Panc1 (cell line): ENCODE results near the gene C1QTNF3. TPM values are rescaled to one million over a fixed set of nuclear protein-coding genes. Genes with fewer than 3 reads are reported as not detected.

Experiments used
- ATAC-seq: fragments of 200-7000 bp; cut with Tn5 transposase; 2 replicates; pipeline ENCODE4 v1.9.1; 2020; ENCODE audit warnings: mild to moderate bottlenecking, moderate library complexity
- BruUV-seq: library from RNA; stranded (reverse); fragments of 400-500 nt; replicated peaks from 2 replicates; lab custom pipeline; 2021; lab: Mats Ljungman, UMichigan
- CTCF ChIA-PET: fragments of 300-600 bp; sonication (Branson Sonifier 250); formaldehyde crosslinking; loops from one replicate; lab custom pipeline; 2022; ENCODE audit warnings: antibody characterized with exemption; lab: Charles Lee
- POLR2A ChIA-PET: fragments of 300-600 bp; sonication (Branson Sonifier 250); formaldehyde crosslinking; loops from one replicate; lab custom pipeline; 2022; ENCODE audit warnings: antibody characterized with exemption; lab: Charles Lee
- DNase-seq: peaks from one replicate; pipeline ENCODE4 v3.0.0-alpha.2; 2010; ENCODE audit warnings: low read depth, low spot score
- H3K27ac ChIP-seq: 2 replicates; pipeline ENCODE4 v1.5.1; 2011; ENCODE audit warnings: mild to moderate bottlenecking, low read length, inconsistent platforms
- H3K27me3 ChIP-seq: fragments of 200-500 bp; sonication (Bioruptor generic); 2 replicates; pipeline ENCODE4 v1.6.0; 2014; ENCODE audit warnings: low read length, inconsistent platforms; ENCODE audit not compliant: control insufficient read depth, insufficient read depth
- H3K36me3 ChIP-seq: fragments of 200-500 bp; sonication (Bioruptor generic); 2 replicates; pipeline ENCODE4 v1.5.1; 2014; ENCODE audit warnings: inconsistent platforms, mild to moderate bottlenecking, low read length, moderate library complexity; ENCODE audit not compliant: control insufficient read depth, insufficient read depth
- H3K4me1 ChIP-seq: 2 replicates; pipeline ENCODE4 v1.5.1; 2011; ENCODE audit warnings: inconsistent platforms, mild to moderate bottlenecking, low read length, moderate library complexity; ENCODE audit not compliant: control insufficient read depth, insufficient read depth
- H3K4me3 ChIP-seq, 2 experiments: 2 replicates each; pipeline ENCODE4 v1.5.1; 2011 to 2012; ENCODE audit warnings: low read depth in 2 of 2, low read length in 2 of 2, mild to moderate bottlenecking in 2 of 2, inconsistent platforms in 1 of 2, moderate library complexity in 1 of 2
- H3K9me3 ChIP-seq: fragments of 200-500 bp; sonication (Bioruptor generic); 2 replicates; pipeline ENCODE4 v1.5.1; 2014; ENCODE audit warnings: low read depth, mild to moderate bottlenecking, inconsistent platforms, low read length, moderate library complexity; ENCODE audit not compliant: control insufficient read depth, insufficient read depth
- CTCF ChIP-seq: fragments of 450-650 bp; IDR thresholded peaks from 2 replicates; pipeline ENCODE4 v1.5.1; 2017; ENCODE audit warnings: mild to moderate bottlenecking
- POLR2AphosphoS5 ChIP-seq: IDR thresholded peaks from 2 replicates; pipeline ENCODE4 v1.6.1; 2012; ENCODE audit warnings: mild to moderate bottlenecking, low read depth, low read length, moderate library complexity
- SIN3A ChIP-seq: IDR thresholded peaks from 2 replicates; pipeline ENCODE4 v1.6.1; 2012; ENCODE audit warnings: low read depth, mild to moderate bottlenecking, low read length, moderate library complexity, borderline replicate concordance; ENCODE audit not compliant: insufficient read depth
- TCF7L2 ChIP-seq: IDR thresholded peaks from 2 replicates; pipeline ENCODE4 v1.6.1; 2011; ENCODE audit warnings: mild to moderate bottlenecking, low read depth, low read length, inconsistent platforms
- in situ Hi-C: cut with HindIII; loops from 2 replicates; pipeline ENCODE4 v1.10.0; 2016; ENCODE audit warnings: low sequenced_read_pairs, low pct_unique_long_range_greater_than_20kb
- intact Hi-C: fragments of 100-400 bp; cut with micrococcal nuclease; formaldehyde crosslinking; loops from one replicate; pipeline ENCODE4 v1.10.0; 2022; ENCODE audit not compliant: unreplicated experiment
- total RNA-seq: library from RNA; stranded (reverse); gene quantifications from one replicate; pipeline ENCODE4 v1.2.1, GENCODE V29; 2021; ENCODE audit not compliant: unreplicated experiment
- TF ChIP-seq, protein P1 (sequence below), 2 experiments: IDR thresholded peaks; 2 replicates each; pipeline ENCODE4 v1.6.1; 2011 to 2012; ENCODE audit warnings: low read depth in 2 of 2, control low read depth in 1 of 2, low read length in 1 of 2, mild to moderate bottlenecking in 1 of 2, moderate library complexity in 1 of 2; ENCODE audit not compliant: insufficient read depth in 1 of 2

C1QTNF3 gene
- total RNA-seq, 1 experiment from 2014 or later: 2.1 TPM

GRCh38 chr5:34061993-34062392 lies 19.0 kb upstream of the C1QTNF3 start:
- intact Hi-C loops (no loop called here), in situ Hi-C loops (no loop called here)
- ChIA-PET POLR2A (no interaction called here), CTCF (no interaction called here)
- no TSS peak for BruUV-seq
- no peak for DNase-seq
- H3K4me1 ChIP-seq: no peaks in the 10 kb centered on the region
- no peak for ATAC-seq
- TF ChIP-seq TCF7L2 (no peak), POLR2AphosphoS5 (no peak), SIN3A (no peak), CTCF (no peak)
- TF ChIP-seq, protein P1, sequence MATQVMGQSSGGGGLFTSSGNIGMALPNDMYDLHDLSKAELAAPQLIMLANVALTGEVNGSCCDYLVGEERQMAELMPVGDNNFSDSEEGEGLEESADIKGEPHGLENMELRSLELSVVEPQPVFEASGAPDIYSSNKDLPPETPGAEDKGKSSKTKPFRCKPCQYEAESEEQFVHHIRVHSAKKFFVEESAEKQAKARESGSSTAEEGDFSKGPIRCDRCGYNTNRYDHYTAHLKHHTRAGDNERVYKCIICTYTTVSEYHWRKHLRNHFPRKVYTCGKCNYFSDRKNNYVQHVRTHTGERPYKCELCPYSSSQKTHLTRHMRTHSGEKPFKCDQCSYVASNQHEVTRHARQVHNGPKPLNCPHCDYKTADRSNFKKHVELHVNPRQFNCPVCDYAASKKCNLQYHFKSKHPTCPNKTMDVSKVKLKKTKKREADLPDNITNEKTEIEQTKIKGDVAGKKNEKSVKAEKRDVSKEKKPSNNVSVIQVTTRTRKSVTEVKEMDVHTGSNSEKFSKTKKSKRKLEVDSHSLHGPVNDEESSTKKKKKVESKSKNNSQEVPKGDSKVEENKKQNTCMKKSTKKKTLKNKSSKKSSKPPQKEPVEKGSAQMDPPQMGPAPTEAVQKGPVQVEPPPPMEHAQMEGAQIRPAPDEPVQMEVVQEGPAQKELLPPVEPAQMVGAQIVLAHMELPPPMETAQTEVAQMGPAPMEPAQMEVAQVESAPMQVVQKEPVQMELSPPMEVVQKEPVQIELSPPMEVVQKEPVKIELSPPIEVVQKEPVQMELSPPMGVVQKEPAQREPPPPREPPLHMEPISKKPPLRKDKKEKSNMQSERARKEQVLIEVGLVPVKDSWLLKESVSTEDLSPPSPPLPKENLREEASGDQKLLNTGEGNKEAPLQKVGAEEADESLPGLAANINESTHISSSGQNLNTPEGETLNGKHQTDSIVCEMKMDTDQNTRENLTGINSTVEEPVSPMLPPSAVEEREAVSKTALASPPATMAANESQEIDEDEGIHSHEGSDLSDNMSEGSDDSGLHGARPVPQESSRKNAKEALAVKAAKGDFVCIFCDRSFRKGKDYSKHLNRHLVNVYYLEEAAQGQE (IDR thresholded peaks at IDR 0.05; ENCODE audit: insufficient read depth in 1 of 2, low read depth in 2 of 2, low read length in 1 of 2): no peak
- H3K4me3 ChIP-seq: no peak overlapping the region
- no peaks in the 10 kb centered on the region for H3K9me3 ChIP-seq
- H3K27ac ChIP-seq: no peak overlapping the region
- no peaks in the 10 kb centered on the region for H3K36me3 ChIP-seq
- no peaks in the 10 kb centered on the region for H3K27me3 ChIP-seq

DNA sequence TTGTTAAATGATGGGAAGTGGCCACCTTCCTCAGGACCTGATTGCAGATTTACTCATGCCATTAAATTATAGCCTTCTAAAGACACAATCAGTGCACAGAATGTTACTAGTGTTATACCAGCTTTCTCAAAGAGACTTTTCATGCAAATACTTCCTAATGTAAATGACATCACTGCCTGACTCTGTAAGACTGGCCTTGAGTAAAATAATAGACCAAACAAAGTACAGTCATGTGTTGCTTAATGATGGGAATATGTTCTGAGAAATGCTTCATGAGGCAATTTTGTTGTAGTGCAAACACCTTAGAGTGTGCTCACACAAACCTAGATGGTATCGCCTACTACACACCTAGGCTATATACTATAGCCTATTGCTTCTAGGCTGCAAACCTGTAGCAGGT lies 17.0 kb upstream of the C1QTNF3 start:
- Histone ChIP-seq H3K9me3 (no peaks in the 10 kb centered on the region), H3K4me3 (no peak overlapping the region), H3K36me3 (no peaks in the 10 kb centered on the region), H3K4me1 (no peaks in the 10 kb centered on the region), H3K27ac (no peak overlapping the region), H3K27me3 (no peaks in the 10 kb centered on the region)
- no TSS peak for BruUV-seq
- DNase-seq: no peak
- in situ Hi-C loops: no loop called here
- POLR2A ChIA-PET: no interaction called here
- no peak for TF ChIP-seq CTCF
- TF ChIP-seq, protein P1 (IDR thresholded peaks at IDR 0.05; ENCODE audit: insufficient read depth in 1 of 2, low read depth in 2 of 2, low read length in 1 of 2): no peak
- TF ChIP-seq SIN3A: no peak
- CTCF ChIA-PET: no interaction called here
- intact Hi-C loops: no loop called here
- no peak for ATAC-seq
